Stimulated activated CD4-positive, alpha-beta T cell treated with anti-CD3 and anti-CD28 coated beads, Interleukin-15, amount 100 ng/mL, for 48 hours (primary cell): ENCODE measurements around the gene PRDM7.
"Not testable (repeated sequence)": the region's sequence is repeated elsewhere in the genome, so short reads cannot be mapped to it uniquely, and the experiment has no call there.

ENCODE experiments used
- DNase-seq, 2 donors: peaks; one replicate each; pipeline ENCODE4 v3.0.0-alpha.2; 2020; ENCODE audit warnings: low read depth in 2 of 2

PRDM7 gene

GRCh38 chr16:90072442-90073105 is 4.6 kb downstream of the PRDM7 start:
- no peak for DNase-seq

- no peak for DNase-seq
These were observed 6.7 kb downstream of the PRDM7 start for GRCh38 chr16:90070440-90070839.

- DNase-seq = no peak
These were observed 15.7 kb downstream of the PRDM7 start for GRCh38 chr16:90061437-90061836.

GRCh38 chr16:90057738-90058173 is 19.4 kb downstream of the PRDM7 start:
- DNase-seq = peak; percentile 22 to 24

GRCh38 chr16:90056521-90056920 is 20.6 kb downstream of the PRDM7 start:
- DNase-seq = not testable (repeated sequence)

GRCh38 chr16:90055371-90055770 is 21.8 kb downstream of the PRDM7 start:
- no peak for DNase-seq

GRCh38 chr16:90054554-90054953 is 22.6 kb downstream of the PRDM7 start:
- DNase-seq = no peak

GRCh38 chr16:90053902-90054500 is 23.1 kb downstream of the PRDM7 start:
- no peak for DNase-seq

GRCh38 chr16:90050969-90051368 is 26.2 kb downstream of the PRDM7 start:
- DNase-seq = no peak

GRCh38 chr16:90048737-90049330 is 28.3 kb downstream of the PRDM7 start:
- DNase-seq = no peak

GRCh38 chr16:90048347-90048722 is 28.8 kb downstream of the PRDM7 start:
- DNase-seq = no peak

GRCh38 chr16:90047714-90048346 is 29.3 kb downstream of the PRDM7 start:
- no peak for DNase-seq

- no peak for DNase-seq
These were observed 30.0 kb downstream of the PRDM7 start for GRCh38 chr16:90046971-90047713.

GRCh38 chr16:90046122-90046970 is 30.8 kb downstream of the PRDM7 start:
- no peak for DNase-seq

- no peak for DNase-seq
These were observed 33.0 kb downstream of the PRDM7 start for GRCh38 chr16:90044111-90044551.

- DNase-seq = no peak
These were observed 33.6 kb downstream of the PRDM7 start for GRCh38 chr16:90043526-90043925.

GRCh38 chr16:90042946-90043514 is 34.1 kb downstream of the PRDM7 start:
- no peak for DNase-seq

- no peak for DNase-seq
These were observed 35.1 kb downstream of the PRDM7 start for GRCh38 chr16:90041896-90042473.

- no peak for DNase-seq
These were observed 36.7 kb downstream of the PRDM7 start for GRCh38 chr16:90040152-90041023.
